Testis (tissue), 5 donors: ENCODE data around the gene SULT1A4. TPM values are rescaled to one million over a fixed set of nuclear protein-coding genes. Genes with fewer than 3 reads are reported as not detected.
"Not testable (repeated sequence)": the region's sequence is repeated elsewhere in the genome, so short reads cannot be mapped to it uniquely, and the experiment has no call there.

Source experiments
- DNase-seq: peaks from one replicate; pipeline ENCODE4 v3.0.0-alpha.2; 2019
- H3K27ac ChIP-seq, 2 donors: fragments of 200-600 bp; sonication (generic); one replicate each; pipeline ENCODE4 v1.5.1; 2019
- H3K27me3 ChIP-seq: fragments of 200-600 bp; sonication (generic); one replicate; pipeline ENCODE4 v1.5.1; 2019
- H3K36me3 ChIP-seq: fragments of 200-600 bp; sonication (generic); one replicate; pipeline ENCODE4 v1.5.1; 2017; ENCODE audit warnings: low read depth; ENCODE audit errors: missing control alignments
- H3K4me1 ChIP-seq: fragments of 200-600 bp; sonication (generic); one replicate; pipeline ENCODE4 v1.5.1; 2019
- H3K4me3 ChIP-seq, 2 donors: fragments of 200-600 bp; sonication (generic); one replicate each; pipeline ENCODE4 v1.5.1; 2017 to 2019
- H3K9me3 ChIP-seq: fragments of 200-600 bp; sonication (generic); one replicate; pipeline ENCODE4 v1.5.1; 2017
- WGBS, 2 donors: methylation state at CpG; one replicate each; pipeline ENCODE4 v1.1.5; 2018; 5-methylcytosine and 5-hydroxymethylcytosine counted together
- intact Hi-C: fragments of 100-400 bp; cut with DNase I; formaldehyde crosslinking; loops from one replicate; pipeline ENCODE4 v1.15.1; 2023; ENCODE audit warnings: low total_unique reads
- long read RNA-seq, 2 donors: transcript quantifications; one replicate each; lab custom pipeline, GENCODE V29; 2026
- polyA plus RNA-seq: library from polyadenylated mRNA; stranded (reverse); fragments of 350-450 nt; fragmentation: Illumina TruSeq; extraction: RNeasy Lipid Tissue Mini Kit (QIAGEN cat#74804); gene quantifications from one replicate; pipeline ENCODE4 v1.2.3, GENCODE V29; 2014; ENCODE audit warnings: low read depth, low replicate concordance; ENCODE audit not compliant: insufficient read depth
- total RNA-seq, 2 donors: library from RNA; depleted of rRNA; stranded (reverse); fragments of >200 nt; gene quantifications; one replicate each; pipeline ENCODE4 v1.2.3, GENCODE V29; 2016

The SULT1A4 gene
- 1 to 10 TPM; 1.9 to 2.9 TPM for total RNA-seq
- polyA plus RNA-seq, result 19.4 TPM
- long read RNA-seq, donor 1, result 0 reads
- long read RNA-seq, donor 2, result 0 reads

DNA sequence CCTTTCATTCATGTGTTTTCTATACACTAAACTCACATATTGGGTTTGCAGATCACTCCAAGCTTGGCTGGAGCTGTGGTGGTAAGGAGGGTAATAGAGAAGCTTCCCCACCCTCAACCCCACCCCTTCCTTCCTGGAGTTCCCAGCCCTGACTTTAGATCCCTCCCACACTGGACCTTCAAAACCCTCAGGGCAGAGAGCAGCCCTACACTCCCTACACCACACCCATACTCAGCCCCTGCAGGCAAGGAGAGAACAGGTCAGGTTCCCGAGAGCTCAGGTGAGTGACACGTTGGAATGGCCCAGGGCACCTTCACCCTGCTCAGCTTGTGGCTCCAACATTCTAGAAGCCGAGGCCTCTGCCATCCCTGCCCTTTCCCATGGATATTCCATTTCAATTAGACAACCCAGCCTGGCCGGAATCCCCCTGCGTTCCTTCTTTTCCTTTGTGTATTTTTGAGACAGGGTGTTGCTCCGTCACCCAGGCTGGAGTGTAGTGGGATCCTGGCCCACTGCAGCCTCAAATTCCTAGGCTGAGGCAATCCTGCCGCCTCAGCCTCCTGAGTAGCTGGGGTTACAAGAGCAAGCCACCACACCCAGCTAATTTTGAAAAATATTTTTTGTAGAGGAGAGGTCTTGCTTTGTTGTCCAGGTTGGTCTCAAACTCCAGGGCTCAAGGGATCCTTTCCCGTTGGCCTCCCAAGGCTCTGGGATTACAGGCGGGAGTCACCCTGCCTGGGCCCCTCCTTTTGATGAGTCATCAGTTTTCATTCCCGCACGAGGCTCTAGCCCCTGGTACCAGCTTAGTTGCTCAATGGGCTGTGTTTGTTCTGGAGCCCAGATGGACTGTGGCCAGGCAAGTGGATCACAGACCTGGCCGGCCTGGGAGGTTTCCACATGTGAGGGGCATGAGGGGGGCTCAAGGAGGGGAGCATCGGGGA lies at the start of gene SULT1A4:
Gene SULT1A4, plus strand, starts transcription at position 208 of the 941 bp plus-strand sequence. CDS start 1,473 bp downstream, outside the sequence.
- H3K27me3 ChIP-seq, intact Hi-C loops, DNase-seq, H3K4me1 ChIP-seq, H3K9me3 ChIP-seq, H3K36me3 ChIP-seq, H3K27ac ChIP-seq, H3K4me3 ChIP-seq: not testable (repeated sequence)
- WGBS, 2 donors, result no CpG with 5 or more reads among the region's 13 CpGs

- DNase-seq, H3K4me1 ChIP-seq, H3K27ac ChIP-seq, H3K36me3 ChIP-seq, H3K27me3 ChIP-seq, H3K4me3 ChIP-seq, intact Hi-C loops, H3K9me3 ChIP-seq: not testable (repeated sequence)
- 92 to 94% methylated on average over 2 of the region's 2 CpGs for WGBS, 2 donors
Measured at GRCh38 chr16:29423587-29423986, 36.1 kb upstream of the SULT1A4 start.

- H3K9me3 ChIP-seq, intact Hi-C loops, H3K27ac ChIP-seq, H3K36me3 ChIP-seq, H3K27me3 ChIP-seq, H3K4me3 ChIP-seq, DNase-seq, H3K4me1 ChIP-seq: not testable (repeated sequence)
- WGBS, 2 donors, result 99% methylated on average over 3 of the region's 3 CpGs
Measured at GRCh38 chr16:29425390-29425789, 34.3 kb upstream of the SULT1A4 start.

DNA sequence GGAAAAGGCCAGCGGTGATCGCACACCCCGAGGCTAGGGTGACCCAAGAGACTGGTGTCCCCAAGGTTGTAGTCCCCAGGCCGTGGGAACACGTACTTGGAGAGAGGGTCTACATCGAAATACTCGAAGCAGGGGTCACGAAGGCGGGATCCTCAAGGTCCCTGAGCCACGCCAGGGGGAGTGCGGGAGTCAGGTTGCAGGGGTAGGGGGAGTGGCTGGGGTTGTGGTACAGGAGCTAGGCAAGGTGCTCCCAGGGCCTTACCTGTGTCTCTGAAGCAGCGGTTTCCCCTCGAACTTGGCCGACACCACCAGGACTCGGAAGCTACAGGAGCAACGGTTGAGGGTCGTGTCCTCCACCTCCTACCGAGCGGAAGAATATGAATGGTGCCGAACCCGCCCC lies 6.0 kb upstream of the SULT1A4 start:
- H3K36me3 ChIP-seq, H3K27me3 ChIP-seq, H3K9me3 ChIP-seq, H3K4me1 ChIP-seq, H3K27ac ChIP-seq, H3K4me3 ChIP-seq, DNase-seq, intact Hi-C loops: not testable (repeated sequence)
- no CpG with 5 or more reads among the region's 21 CpGs for WGBS, 2 donors

GRCh38 chr16:29454269-29454668 lies 5.4 kb upstream of the SULT1A4 start, which contains the start of the genes BOLA2 and SLX1B:
Gene BOLA2 (minus strand): TSS chr16:29454351. CDS start chr16:29454253, 98 bp downstream.
Gene SLX1B (plus strand): TSS chr16:29454533.
- WGBS, 2 donors, result no CpG with 5 or more reads among the region's 33 CpGs
- H3K36me3 ChIP-seq, H3K27me3 ChIP-seq, H3K9me3 ChIP-seq, DNase-seq, intact Hi-C loops, H3K27ac ChIP-seq, H3K4me3 ChIP-seq, H3K4me1 ChIP-seq: not testable (repeated sequence)

- H3K4me1 ChIP-seq, intact Hi-C loops, H3K27ac ChIP-seq, H3K36me3 ChIP-seq, DNase-seq, H3K9me3 ChIP-seq, H3K27me3 ChIP-seq, H3K4me3 ChIP-seq: not testable (repeated sequence)
- WGBS, 2 donors, result no CpG with 5 or more reads among the region's 29 CpGs
Measured at GRCh38 chr16:29454828-29455227, 4.9 kb upstream of the SULT1A4 start.

GRCh38 chr16:29457660-29458059 lies 2.1 kb upstream of the SULT1A4 start:
- H3K9me3 ChIP-seq, H3K4me3 ChIP-seq, H3K27me3 ChIP-seq, DNase-seq, intact Hi-C loops, H3K4me1 ChIP-seq, H3K36me3 ChIP-seq, H3K27ac ChIP-seq: not testable (repeated sequence)
- WGBS, 2 donors, result 92% methylated on average over 1 of the region's 2 CpGs; no CpG with 5 or more reads in 1 of the 2 donors

- DNase-seq, intact Hi-C loops, H3K4me3 ChIP-seq, H3K27ac ChIP-seq, H3K36me3 ChIP-seq, H3K4me1 ChIP-seq, H3K27me3 ChIP-seq, H3K9me3 ChIP-seq: not testable (repeated sequence)
- no CpG with 5 or more reads among the region's 9 CpGs for WGBS, 2 donors
Measured at GRCh38 chr16:29460647-29461030, 926 bp downstream of the SULT1A4 start.

DNA sequence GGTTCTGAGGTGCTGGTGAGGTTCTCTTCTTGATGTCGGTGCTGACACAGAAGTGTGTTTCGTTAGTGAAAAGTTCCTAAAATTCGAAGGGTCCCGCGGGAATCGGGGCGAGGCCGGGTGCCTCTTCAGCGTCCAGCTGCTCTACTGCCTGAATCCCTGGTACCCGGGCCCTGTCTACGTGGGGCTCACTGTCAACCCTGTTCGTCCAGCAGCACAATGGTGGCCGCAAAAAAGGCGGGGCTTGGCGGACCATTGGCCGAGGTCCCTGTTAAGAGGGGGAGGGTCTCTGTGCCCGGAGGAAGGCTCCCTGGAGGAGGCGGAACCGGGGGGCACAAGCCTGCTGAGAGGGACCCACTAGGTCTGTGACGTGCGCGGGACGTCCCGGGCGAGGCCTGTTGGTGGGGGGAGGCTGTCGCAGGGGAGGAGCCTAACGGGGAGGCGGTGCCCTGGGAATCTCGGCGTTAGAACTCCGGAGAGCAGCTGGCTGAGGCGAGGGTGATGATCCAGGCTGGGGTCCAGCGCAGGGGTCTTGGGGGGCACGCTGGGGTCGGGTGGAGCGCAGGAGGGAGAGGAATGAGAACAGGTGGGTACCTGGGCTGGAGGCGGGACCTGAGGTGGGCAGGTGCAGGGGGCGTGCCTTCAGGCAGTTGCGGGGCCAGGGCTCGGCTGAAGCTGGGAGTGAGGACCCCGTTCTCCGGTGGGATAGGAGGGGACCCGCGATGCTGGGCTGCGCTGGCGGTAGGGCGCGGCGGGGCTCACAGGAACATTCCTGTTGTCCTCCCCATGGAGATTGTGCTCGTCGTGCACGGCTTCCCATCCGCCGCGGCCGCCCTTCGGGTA lies 6.5 kb downstream of the SULT1A4 start:
- no CpG with 5 or more reads among the region's 57 CpGs for WGBS, 2 donors
- H3K9me3 ChIP-seq, H3K27me3 ChIP-seq, H3K27ac ChIP-seq, H3K4me3 ChIP-seq, H3K36me3 ChIP-seq, intact Hi-C loops, H3K4me1 ChIP-seq, DNase-seq: not testable (repeated sequence)

GRCh38 chr16:29466904-29467303 lies 7.2 kb downstream of the SULT1A4 start:
- intact Hi-C loops, H3K4me1 ChIP-seq, H3K27me3 ChIP-seq, DNase-seq, H3K36me3 ChIP-seq, H3K9me3 ChIP-seq, H3K4me3 ChIP-seq, H3K27ac ChIP-seq: not testable (repeated sequence)
- no CpG with 5 or more reads among the region's 33 CpGs for WGBS, 2 donors

GRCh38 chr16:29467654-29468366 lies 8.1 kb downstream of the SULT1A4 start:
- DNase-seq, H3K27ac ChIP-seq, H3K36me3 ChIP-seq, intact Hi-C loops, H3K9me3 ChIP-seq, H3K4me1 ChIP-seq, H3K4me3 ChIP-seq, H3K27me3 ChIP-seq: not testable (repeated sequence)
- no CpG with 5 or more reads among the region's 10 CpGs for WGBS, 2 donors
